GM21723 (cell line): ENCODE results near the gene TMEM255A.
A peak's percentile ranks its signal among the peaks of the same experiment; 100 is the strongest.

Experiments used
- ATAC-seq: cut with Tn5 transposase; IDR thresholded peaks from one replicate; pipeline ENCODE4 v1.9.1; 2021; ENCODE audit warnings: mild to moderate bottlenecking, moderate library complexity; ENCODE audit not compliant: unreplicated experiment

TMEM255A gene

DNA sequence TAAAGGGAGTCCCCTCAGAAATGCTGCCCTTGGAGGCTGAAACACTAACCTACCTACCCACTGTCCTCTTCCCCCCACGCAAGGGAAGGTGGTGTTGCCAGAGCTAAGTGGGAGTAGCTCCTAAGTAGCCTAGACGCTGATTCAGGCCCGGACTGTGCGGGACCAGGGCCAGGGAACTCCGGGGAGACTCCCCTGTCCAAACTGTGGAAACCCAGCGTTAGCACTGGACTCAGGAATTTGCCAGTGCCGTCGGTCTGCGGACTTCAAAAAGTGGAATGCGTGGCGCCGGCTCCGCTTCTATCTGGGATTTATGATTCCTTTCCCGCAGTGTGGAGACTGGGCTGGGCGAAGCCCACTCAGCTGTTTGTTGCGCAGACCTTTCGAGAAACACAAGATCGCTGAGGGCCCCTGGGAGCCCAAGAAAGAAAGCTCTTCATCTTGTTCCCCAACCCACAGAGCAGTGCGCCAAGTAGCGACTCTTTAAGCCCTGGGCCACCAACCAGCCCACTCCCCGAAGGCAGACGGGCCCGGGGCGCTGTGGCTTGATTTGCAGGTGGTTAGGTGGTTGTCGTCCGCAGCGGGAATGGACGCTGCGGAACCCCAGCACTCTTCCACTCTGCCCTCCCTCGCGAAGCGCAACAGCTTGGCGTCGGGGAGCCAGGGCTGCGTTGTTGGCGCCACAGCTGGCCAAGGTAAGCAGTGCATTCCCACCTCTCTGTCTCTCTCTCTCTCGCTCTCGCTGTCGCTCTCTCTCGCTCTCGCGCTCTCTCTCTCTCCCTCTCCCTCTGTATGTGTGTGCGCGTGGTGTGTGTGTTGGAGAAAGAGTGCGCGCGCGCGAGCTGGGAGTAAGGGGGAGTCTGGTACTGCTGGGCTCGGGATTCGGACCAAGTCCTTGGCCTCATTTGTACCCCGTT, 2.0 kb downstream of the TMEM255A start:
- ATAC-seq, result peak; percentile 91

DNA sequence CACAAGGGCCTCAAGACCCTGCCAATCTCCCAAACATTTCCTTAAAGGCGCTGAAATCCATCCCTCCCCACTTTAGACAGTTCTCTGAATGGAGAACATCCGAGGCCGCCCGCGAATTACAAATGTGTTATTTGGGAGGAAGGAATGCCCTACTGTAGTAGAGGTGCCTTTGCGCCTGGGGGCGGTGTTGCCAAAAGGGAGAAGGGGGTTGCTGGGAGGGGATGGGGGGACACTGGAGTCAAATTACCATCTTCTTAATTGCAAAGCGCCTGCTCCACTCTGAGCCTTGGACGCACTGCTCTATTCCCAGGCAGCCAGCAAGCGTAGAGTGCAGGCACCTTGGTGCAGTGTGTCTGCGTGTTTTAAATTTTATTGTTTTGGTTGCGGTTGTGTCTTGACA, 2.7 kb downstream of the TMEM255A start:
- no peak for ATAC-seq

DNA sequence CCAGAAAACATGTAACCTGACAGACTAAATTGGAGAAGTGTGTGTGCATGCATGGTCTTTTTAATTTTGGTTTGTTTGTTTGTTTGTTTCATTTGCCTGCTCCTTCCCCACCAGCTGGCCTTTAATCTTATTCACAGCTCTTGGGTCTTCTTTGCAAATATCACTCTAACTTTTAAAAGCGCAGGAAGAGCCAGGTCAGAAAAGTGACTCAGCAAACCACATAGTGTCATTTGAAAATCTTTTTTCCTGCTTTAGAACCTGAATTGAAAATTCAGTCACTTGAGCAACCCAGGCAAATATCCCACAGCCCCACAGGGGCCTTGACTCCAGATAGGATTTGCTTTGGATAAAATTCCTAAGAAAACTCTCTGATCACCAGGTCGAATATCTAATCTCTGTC, 4.6 kb downstream of the TMEM255A start:
- ATAC-seq, result no peak

DNA sequence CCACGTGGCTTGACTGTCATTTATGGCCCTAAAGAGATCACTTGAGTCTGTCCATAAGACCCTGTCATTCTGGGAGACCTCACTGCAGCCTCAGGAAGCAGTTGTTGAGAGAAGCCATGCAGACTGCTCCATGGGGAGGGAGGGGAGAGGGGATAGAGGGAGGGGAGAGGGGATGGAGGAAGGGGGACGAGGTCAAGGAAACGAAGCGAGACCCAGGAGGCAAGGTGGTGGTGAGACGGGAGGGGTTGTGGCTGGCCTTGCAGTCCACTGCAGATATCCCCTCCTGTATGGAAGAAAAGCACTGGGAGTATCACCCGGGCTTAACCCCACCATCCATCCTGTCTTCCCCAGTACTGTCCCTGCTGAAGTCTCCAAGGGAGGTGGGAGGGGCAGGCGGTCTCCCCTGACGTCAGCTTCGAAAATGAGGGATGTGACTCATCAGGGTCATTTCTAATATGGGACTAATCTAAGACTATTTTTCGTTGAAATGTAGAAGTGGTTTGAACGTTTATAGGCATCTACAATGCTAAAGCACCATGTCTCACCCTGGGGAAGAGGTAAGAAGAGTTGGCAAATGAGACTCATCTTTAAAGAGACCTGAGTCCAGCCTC, 5.6 kb downstream of the TMEM255A start:
- no peak for ATAC-seq

DNA sequence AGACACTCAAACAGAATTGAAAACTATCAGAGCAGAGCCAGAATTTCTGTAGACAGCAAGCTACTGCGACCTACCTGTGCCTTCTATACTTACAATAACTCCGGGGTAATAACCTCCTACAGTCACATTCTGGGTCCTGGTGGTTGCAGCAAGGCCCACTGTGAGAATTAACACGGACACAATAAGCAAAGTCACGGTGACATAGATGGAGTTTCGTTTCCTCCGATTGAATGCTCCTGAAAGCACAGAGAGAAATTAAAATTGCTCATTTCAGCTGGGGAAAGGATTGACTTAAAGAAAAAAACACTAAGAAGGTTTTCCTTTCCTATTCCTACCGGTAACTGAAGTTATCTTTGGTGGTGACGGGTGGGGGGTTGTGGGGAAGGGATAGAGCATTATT, 7.0 kb downstream of the TMEM255A start:
- no peak for ATAC-seq

DNA sequence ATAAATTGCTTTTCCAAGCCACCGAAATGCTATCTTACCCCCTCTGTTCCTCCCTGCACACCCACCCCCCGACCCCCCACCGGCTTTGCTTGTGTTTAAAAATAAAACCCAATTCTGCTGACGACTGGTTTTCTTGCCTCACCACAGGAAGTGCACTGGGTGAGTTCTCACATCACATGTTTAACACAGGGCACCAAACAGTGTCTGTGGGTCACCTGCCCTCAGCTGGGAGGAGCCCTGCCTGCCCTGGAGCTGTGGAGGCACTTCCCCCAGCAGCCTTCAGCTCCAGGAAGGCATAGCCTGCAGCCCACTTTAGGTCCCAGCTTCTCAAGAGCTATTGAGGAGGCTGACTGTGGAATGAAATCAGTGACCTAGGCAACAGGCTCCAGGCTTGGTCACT, 8.8 kb downstream of the TMEM255A start:
- peak; percentile 89 for ATAC-seq

DNA sequence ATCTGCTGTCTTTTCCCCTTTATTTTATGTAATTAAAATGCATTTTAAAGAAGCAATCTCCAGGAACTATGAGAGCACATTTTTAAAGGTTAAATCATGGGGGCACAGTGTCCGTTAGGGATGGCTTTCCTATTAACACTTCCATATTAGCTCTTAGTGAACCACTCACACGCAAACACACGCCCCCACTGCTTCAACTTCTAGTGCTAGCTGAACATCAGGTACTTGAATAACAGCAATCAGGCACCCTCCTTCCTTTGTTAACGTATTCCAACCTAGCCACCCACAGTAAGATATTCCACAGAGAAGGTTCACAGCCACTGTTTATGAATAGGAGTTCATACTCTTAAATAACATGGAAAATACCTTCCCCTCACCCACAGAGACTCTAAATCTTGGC, 9.3 kb downstream of the TMEM255A start:
- peak; percentile 15 for ATAC-seq

DNA sequence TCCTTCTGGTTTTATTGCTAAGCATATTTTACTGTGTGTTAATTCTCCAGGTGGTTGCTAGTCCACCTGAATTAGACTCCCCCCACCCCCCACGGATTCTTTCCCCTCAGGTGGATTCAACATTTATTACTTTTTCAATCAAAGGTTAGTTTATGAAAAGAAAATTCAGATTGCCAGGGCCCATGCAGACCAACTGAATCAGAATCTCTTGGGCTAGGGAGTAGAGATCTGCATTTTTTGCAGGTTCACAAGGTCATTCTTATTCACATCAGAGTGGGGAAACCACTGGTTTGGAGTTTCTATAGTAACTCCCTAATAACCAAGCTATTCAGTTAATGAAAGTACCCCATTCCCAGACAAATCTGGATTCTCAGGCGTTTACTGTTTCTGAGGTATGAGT, 9.8 kb downstream of the TMEM255A start:
- ATAC-seq, result no peak

DNA sequence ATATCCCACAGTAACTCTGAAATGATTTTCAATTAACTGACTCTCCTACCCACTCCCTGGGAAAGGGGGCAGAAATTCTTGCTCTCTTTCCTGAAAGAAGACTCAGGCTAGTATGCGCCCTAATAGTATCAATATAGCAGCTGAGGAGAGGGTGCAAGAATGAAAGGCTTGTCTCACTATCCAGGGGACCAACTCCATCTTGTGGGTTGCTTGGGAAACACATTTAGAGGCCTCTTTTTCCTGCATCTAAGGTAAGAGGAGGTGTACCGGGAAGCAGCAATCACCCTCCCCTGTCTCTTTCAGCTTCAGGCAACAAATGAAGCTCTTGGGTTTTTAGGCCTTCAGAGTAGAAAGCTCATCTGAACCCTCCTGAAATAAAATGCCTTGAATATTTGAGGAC, 11.3 kb downstream of the TMEM255A start:
- ATAC-seq, result no peak

DNA sequence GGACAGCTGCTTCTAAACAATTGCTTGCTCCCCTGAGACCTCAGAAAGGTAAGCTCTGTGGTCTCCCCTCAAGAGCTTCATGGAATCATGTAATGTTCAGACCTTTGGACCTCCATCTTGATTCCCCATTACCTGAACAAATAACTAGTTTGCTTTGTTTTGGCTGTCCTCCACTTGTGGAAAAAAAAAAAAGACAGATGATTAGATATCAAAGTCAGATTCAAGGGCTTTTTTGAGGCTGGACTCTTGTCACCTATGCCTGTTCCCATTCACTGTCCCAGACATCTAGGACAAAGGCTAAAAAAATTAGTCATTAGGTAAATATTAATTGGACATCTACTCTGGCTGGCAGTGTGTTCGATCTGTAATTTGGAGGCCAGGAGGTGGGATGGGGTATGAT, 13.3 kb downstream of the TMEM255A start:
- no peak for ATAC-seq

DNA sequence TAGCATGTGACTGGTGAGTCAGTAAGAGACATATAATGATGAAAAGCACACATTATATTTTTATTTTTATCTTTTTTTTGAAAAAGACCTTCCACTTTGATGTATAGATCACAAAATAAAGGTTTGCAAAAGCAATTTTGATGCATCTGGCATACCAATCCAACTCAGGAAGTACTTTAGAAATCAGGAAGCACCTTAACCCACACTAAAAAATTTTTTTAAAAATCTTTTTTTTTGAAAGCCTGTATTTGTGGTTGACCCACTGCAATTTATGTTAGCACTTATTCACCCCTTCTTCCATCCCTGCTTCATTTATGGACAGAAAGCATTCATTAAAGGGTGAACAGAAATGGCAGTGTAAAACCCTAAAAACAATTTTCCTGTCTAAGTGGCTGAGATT, 16.6 kb downstream of the TMEM255A start:
- no peak for ATAC-seq

DNA sequence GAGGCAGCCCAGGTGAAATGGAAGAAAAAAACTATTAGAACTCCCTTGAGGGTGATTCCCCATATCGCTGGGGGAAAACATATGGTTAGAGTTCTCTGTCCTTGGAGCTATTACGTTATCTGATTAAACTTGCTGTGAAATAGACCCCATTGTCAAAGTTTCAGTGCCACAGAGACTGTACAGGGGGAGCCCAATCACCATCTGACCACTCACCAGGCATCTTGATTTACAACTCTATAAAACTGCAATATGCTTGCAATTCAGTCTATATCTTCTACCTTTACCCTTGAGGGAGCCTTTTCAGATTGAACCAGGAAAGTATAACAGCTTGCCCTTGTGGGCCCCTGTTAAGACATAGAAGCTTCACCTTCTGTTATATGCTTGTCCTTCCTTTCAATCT, 18.2 kb downstream of the TMEM255A start:
- ATAC-seq, result no peak

DNA sequence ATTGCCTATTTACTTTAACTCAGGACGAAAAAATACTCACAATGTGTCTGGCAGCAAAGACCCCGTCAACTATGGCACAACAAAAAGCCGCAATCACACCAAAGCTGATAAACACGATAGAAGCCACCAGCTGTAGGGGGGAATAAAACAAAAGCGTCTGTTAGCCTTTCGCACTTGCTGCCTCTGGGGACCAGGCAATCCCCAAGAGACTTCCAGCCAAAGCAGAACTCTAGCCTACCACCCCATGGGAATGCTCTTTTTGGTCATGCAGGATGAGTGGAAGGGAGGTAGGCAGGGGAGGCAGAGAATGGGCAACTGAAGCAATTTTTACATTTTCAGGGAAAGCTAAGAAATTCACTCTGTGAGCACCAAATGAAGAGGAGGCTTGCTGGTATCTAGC, 20.1 kb downstream of the TMEM255A start:
- no peak for ATAC-seq

DNA sequence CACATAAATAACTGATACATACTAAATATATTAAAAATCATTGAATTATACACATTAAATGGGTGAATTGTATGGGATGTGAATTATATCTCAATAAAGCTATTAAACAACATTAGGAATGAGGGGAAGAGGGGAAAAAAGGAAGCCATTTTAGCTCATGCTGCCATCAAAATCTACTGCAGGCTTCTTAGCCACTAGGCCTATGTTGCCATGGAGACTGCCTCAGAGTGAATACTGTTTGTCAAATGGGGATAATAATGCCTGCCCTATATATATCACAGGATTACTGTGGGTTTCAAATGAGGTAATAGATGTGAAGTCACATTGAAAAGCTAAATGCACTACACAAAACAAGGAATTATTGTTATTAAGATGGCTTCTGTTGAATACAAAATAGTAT, 21.2 kb downstream of the TMEM255A start:
- no peak for ATAC-seq

DNA sequence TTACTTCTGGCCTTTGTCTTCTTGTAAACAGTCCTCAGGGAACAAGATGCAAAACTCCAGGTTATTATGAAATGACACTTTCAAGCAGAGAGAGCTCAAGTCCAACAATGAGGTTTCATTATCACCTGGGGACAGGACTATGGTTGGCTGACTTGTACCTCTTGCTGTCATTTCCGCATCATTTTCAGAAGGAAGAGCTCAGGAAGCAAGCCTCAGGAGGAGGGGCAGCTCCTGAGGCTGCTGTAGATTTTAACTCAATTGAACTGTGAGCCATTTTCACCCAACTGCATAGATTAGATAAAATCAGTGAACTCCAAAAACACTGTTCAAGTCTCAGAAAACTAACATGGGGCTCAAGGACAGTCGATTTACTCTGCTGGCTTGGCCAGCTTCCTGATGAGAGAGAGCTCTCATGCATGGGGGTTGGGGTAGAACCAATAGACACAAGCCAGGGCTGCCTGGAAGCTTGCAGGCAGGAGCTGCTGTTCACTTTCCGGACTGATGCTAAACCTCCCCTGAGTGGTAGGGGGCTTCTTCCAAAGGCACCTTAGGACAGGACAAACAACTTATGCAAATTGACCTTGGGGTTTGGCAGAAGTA, 23.6 kb downstream of the TMEM255A start:
- ATAC-seq, result no peak

DNA sequence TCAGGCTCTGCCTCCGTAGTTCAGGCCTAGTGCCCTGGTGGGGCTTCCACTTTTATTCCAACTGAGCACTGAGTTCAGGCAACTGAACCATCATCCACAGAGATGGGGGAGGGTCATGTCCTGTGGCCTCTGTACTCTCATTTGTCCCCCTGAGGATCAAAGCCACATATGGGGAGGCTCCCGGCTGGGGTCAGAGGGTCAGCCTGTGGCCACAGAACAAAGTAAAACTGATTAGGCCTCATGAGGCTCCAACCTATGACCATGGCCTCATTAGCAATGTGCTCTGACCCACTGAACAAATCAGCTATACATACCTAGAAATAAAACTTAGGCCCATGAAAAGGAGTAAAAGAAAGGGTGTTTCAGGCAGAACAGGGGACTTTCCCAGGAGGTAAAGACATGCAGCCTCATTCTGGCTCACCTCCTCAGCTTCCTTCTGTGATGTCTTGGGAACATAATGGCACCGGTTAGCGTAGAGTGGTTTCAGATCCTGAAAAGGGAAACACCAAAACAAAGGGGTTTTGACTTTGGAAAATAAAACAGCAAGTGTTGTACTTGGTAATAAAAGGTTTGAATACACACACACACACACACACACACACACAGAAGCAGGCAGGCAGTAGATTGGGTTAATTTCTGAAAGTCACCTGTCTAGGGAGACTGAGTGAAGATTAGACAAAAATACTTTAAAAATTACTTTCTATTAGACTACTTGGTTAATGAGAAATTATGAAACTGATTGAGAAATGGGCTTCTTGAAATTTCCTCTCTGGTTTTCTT, 24.3 kb downstream of the TMEM255A start:
- ATAC-seq, result peak; percentile 45

DNA sequence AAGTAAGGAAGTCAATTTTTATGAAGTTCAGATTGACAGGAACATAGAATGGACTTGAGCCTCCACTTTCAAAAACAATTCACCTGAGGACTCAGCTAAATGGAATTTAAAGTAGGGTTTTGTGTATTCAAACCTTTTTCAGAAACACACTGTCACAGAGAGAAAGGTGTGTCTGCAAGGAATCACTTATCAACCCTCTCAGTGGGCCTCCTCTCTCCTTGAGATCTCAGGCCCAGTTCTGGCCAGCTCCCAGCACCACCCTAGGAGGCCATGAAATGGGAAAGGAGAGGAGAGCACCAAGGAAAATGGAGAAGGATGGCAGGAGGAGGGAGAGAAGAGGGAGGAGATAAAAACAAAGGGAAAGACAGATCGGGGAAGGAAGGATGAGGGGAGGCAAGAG, 28.6 kb downstream of the TMEM255A start:
- no peak for ATAC-seq

DNA sequence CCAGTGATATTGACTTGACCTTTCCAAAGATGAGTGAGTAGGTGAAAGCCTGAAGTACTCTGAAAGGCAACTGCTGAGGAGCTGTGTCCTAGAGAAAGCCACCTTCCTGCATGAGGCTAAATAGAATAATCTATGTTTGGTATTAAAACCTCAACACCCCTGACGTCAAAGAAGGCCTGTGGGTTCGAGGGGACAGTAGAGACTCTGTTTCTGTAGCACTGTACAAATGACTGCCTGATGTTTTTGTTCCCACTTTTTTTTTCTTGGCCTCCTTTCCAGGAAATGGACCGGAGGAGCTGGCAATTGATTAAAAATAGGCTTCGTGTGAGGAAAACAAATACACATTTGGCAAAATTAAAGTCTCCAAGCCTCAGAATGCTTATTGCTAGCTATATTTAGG, 29.5 kb downstream of the TMEM255A start:
- ATAC-seq, result no peak

DNA sequence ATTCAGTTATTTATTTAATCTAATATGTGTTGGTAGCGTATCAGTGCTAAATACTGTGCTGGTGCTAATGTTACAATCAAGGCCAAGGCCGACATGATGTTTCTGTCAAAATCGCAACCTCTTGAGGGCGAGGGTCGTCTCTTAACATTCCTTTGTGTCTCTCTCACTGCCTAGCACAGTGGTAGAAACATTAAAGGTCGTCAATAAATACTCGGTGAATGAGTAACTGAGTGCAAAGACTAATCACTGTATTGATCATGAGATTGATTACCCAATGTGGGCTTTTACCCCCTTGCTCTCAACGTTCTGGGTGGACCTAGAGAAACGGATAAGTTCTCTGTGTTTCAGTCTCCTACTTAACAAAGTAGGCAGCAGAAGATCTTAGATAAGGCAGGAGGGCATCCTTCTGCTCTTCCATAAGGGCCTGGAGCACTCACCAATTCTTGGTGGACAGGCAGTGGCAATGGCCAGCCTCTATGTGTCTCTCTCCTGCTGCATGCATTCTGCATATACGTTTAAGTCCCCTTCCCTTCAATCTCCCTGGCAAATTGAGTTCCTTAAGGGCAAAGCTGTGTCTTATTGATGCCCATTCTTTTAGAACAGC, 30.1 kb downstream of the TMEM255A start:
- no peak for ATAC-seq

DNA sequence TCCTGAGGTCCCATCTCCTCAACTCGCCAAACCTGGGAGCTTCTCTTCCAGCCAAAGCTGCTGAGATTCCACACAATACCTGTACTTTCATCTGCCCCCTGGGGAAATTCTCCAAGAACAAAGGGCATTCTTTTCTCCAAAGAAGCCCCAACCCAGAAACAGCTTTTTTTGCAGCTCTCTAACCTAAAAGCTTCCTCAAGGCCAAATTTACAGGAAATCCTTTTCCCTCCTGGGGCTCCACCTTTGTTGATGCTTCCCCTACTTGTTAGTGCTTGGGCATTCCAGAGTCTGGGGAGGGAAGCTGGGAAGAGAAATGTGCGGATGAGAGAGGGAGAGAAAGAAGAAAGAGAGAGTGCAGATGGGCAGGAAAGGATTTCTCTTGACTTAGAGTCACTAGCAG, 36.3 kb downstream of the TMEM255A start:
- no peak for ATAC-seq

DNA sequence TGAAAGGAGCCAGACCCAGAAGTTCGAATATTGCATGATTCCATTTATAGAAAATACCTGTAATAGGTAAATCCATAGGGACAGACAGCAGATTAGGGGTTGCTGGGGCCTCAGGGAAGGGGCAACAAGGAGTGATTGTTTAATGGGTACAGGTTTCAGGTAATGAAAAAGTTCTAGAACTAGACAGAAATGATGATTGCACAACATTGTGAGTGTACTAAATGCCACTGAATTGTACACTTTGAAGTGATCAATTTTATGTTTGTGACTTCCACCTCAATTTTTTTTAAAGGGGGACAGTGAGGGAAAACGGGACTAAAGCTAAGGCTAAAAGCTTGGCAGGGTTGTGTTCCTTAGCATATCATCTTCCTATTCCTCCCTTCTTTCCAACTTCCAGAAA, 37.1 kb downstream of the TMEM255A start:
- ATAC-seq, result no peak
